ENCODE measurements around the gene MACROD1. TPM values are rescaled to one million over a fixed set of nuclear protein-coding genes. Genes with fewer than 3 reads are reported as not detected.

Gene MACROD1, protein sequence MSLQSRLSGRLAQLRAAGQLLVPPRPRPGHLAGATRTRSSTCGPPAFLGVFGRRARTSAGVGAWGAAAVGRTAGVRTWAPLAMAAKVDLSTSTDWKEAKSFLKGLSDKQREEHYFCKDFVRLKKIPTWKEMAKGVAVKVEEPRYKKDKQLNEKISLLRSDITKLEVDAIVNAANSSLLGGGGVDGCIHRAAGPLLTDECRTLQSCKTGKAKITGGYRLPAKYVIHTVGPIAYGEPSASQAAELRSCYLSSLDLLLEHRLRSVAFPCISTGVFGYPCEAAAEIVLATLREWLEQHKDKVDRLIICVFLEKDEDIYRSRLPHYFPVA
- total RNA-seq = 8.1 and 21.7 TPM in 2 replicates

DNA sequence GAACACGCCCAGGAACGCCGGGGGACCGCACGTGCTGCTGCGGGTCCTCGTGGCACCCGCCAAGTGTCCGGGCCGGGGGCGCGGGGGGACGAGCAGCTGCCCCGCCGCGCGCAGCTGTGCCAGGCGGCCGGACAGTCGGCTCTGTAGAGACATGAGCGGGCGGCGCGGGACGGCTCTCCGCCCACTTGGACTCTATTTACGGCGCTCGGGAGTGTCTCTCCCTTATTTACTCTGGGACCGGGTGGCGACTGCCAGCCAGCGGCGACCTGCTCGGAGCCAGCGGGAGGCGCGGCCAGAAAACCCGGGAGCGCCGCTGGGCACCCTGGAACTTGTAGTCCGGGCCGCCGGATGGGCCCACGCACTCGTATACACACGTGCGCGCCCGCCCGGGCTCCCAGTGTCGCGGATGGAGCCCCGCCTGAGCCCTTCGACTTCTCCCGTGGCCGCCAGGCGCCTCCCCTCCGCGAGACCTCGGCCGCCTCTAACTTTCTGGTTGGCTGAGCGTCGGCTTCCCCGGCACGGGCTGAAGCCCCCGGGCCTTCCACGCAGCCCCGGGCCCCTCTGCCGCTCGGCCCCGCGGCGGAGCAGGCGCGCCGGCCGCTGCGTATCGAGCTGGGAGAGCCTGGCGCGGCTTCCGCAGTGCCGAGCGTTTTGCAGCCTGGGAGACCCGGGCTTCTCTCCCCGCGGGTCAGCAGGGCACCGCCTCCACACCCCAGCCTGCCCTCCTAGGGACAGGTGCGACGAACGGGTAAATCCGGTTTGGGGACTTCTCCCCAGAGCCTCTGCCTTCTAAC, at the start of gene MACROD1:
MACROD1 (minus strand) TSS at position 272 of the 794 bp plus-strand sequence; CDS start at position 153, 119 bp downstream.

DNA sequence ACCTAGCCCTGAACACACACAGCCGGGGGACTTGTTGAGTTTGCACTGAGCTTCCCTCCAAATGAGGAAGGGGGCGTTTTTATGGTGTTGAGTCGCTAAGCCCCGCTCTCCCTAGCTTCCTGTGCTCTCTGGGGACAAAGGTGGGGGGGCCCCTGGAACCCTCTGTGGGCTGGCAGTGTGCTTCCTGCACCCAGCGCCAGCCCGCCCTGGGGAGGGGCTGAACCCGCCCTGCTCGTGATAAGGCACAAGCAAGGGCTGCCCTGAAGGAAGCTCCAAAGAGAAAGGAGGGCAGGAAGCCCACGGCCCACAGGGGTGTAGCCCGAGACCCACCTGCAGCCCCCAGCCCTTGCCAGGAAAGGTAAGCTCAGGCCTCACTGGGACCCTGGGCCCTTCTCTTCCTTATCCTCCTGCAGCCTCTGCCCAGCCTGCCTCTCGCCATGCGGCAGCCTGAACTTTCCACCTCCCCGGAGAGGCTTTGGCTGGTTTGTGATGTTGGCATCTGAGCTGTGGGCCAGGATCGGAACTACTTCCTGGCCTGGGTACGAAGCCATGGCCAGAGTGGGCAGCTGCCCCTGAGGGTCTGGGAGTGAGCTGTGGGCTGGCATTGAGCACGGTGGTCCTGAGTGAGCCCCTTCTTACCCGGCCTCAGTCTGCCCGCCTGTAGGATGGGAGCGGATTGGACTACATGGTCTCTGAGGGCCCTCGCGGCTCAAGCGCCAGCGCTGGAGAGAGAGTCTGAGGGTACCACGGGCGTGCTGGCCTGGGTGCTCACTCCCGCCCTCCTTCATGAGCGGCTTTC, 40.7 kb upstream of the MACROD1 start, which contains the start of gene FERMT3:
FERMT3 (plus strand) TSS at position 265 of the 799 bp plus-strand sequence. CDS start 644 bp downstream, outside the sequence.

DNA sequence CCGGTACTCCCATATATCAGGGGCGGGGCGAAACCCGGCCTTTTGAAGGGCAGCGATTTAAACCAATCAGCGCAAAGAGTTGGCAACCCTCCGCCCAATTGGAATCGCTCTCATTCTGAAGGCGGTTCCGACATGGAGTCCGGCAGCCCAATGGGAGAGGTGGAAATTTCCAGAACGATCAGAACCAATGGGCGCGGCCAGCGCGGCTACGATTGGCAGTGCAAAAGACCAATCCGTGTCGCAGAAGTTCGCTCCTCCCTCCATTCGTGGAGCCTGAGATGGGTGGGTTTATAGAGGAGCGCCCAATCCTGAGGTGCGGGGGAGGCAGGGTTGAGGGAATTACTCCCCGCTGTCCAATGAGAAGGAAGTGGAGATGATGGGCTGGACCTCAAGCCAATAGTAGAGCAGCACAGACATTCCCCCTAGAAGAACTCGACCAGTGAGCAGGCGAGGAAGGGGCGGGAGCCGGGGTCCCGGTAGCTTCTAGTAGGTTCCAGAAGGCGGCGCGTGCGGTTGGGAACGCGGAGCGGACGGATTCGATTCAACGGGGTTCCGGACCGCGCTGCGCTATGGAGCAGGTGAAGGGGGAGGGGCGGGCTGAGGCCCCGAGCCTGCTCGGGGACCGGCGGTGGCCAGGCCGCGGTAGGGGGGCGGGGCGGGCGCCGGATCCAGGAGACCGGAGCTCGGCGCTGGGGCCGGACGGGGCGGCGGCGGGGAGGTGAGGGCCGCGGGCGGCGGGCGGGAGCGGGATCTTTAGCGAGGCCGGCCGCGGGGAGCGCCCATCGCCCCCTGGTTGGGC, 20.0 kb upstream of the MACROD1 start, which contains the start of gene STIP1:
STIP1 (plus strand) TSS at position 479 of the 799 bp plus-strand sequence; CDS start at position 570, 91 bp downstream.

DNA sequence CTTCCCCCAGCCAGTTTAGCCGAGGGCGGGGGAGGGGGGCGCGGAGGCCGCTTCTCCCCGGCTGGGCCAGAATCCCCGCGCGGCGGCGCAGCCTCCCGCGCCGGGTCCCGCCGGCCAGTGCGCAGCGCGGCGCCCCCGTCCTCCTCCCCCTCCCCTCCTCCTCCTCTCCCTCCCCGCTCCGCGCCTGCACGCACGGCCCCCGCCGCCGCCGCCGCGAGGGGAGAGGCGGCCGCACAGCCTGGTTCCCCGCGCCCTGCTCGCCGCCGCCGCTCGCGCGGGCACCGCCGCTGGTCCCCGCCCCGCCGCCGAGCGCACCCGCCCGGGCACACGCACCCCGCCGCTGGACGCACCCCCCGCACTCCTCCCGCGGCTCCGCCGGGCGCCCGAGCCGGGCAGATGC, 130.3 kb downstream of the MACROD1 start, which contains the start of gene FLRT1:
FLRT1 (plus strand) TSS at position 356 of the 400 bp plus-strand sequence. CDS start 80,337 bp downstream, outside the sequence.

DNA sequence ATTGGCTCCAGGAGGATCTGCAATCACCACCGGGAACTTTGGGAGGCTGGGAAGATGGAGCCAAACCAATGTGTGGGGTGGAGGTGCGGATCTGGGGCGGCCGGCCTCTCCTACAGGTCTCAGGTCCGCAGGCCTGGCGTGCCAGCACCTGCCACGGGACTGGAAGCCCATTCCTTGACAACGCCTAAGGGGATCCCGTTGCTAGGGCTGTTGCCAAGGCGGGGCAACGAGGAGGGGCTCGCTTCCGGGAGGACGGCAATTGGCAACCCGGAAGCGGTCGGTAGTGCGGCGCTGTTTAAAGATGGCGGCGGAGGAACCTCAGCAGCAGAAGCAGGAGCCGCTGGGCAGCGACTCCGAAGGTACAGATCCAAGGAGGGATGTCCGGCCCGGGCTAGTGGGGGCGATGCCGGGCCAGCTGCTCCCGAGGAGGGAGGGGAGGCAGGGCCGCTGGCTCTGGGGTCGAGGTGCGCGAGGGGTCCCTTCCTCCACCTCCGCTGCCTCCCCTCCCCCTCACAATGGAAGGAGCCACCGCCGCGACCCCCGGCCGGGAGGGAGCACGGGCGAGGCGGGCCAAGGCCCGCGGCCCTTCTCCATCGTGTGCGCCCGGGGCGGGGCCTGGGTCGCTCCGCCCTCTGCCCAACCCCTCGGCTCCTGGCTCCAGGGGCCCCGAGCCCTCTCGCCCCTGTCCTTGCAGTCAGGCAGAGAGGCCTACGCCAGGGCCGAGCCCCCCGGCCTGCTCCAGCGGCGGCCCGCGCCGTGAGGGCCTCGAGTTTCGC, 179.6 kb downstream of the MACROD1 start, which contains the start of gene OTUB1:
OTUB1 (plus strand) TSS at position 283 of the 776 bp plus-strand sequence; CDS start at position 302, 19 bp downstream.

DNA sequence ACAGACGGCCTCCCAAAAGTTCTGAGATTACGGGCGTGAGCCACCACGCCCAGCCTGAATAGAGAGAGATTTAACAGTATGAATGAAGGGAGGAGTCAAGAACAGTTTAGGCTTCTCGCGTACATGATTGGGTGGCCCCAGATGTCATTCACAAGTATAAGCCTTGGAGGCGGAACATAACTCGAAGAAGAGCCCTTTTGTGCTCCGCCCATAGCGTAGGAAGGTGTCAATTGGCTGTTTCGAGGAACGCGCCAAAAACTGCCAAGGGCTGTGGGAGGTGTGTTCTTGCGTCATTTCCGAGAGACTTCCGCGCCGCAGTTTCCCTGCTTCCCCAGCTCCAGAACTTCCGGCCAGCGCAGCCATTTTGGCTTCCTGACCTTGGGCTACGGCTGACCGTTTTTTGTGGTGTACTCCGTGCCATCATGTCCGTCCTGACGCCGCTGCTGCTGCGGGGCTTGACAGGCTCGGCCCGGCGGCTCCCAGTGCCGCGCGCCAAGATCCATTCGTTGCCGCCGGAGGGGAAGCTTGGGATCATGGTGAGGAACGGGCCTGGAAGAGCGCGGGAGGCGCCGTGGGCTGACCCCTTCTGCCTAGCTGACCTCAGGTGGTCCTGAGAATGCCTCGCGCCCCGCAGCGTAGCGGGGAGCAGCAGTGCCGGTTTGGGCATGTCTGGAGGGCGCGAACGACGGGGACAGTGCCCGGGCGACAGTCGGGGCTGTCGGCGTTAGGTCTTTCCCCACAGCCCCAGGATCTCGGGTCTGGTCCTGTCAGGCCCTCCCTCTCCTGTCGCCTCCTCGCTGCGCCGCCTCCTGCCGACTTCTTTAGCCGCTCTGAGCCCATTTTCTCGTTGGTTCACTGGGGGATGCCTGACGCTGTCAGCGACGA, 191.4 kb downstream of the MACROD1 start, which contains the start of gene COX8A:
COX8A (plus strand) TSS at position 362 of the 885 bp plus-strand sequence; CDS start at position 423, 61 bp downstream.

Other genes starting within 250 kb of the MACROD1 start
- 1.3 and 1.7 TPM in 2 replicates for gene RCOR2, start 248.9 kb downstream of the MACROD1 start, total RNA-seq
- gene NAA40, start 227.1 kb downstream of the MACROD1 start, total RNA-seq = 5.9 and 10.9 TPM in 2 replicates
- gene COX8A, start 191.5 kb downstream of the MACROD1 start, total RNA-seq = 283 and 342 TPM in 2 replicates
- 47.6 and 92.2 TPM in 2 replicates for gene OTUB1, start 179.7 kb downstream of the MACROD1 start, total RNA-seq
- not detected in 2 replicates for gene FLRT1, start 130.2 kb downstream of the MACROD1 start, total RNA-seq
- 125 and 414 TPM in 2 replicates for gene STIP1, start 20.1 kb upstream of the MACROD1 start, total RNA-seq
- gene FERMT3, start 40.6 kb upstream of the MACROD1 start, total RNA-seq = 6.7 and 9.6 TPM in 2 replicates
- gene TRPT1, start 60.1 kb upstream of the MACROD1 start, total RNA-seq = 37.0 and 48.2 TPM in 2 replicates
- gene NUDT22, start 60.2 kb upstream of the MACROD1 start, total RNA-seq = 61.7 and 73.2 TPM in 2 replicates
- gene DNAJC4, start 64.4 kb upstream of the MACROD1 start, total RNA-seq = 8.5 and 9.2 TPM in 2 replicates
- gene VEGFB, start 68.5 kb upstream of the MACROD1 start, total RNA-seq = 14.6 and 17.2 TPM in 2 replicates
- 86.8 and 87.4 TPM in 2 replicates for gene FKBP2, start 75.0 kb upstream of the MACROD1 start, total RNA-seq
- gene PPP1R14B, start 80.8 kb upstream of the MACROD1 start, total RNA-seq = 191 and 431 TPM in 2 replicates
- 33.0 and 75.5 TPM in 2 replicates for gene PLCB3, start 85.4 kb upstream of the MACROD1 start, total RNA-seq
- gene BAD, start 118.6 kb upstream of the MACROD1 start, total RNA-seq = 41.0 and 51.0 TPM in 2 replicates
- gene GPR137, start 119.7 kb upstream of the MACROD1 start, total RNA-seq = 7.7 and 8.2 TPM in 2 replicates
- not detected in 2 replicates for gene KCNK4, start 125.2 kb upstream of the MACROD1 start, total RNA-seq
- gene CATSPERZ, start 134.2 kb upstream of the MACROD1 start, total RNA-seq = 0.28 TPM in 1 of 2 replicates, not detected in the other
- gene ESRRA, start 139.4 kb upstream of the MACROD1 start, total RNA-seq = 31.9 and 36.4 TPM in 2 replicates
- gene TRMT112, start 151.4 kb upstream of the MACROD1 start, total RNA-seq = 260 and 325 TPM in 2 replicates
- gene PRDX5, start 152.0 kb upstream of the MACROD1 start, total RNA-seq = 261 and 263 TPM in 2 replicates
- 1.2 and 2.3 TPM in 2 replicates for gene CCDC88B, start 174.1 kb upstream of the MACROD1 start, total RNA-seq
- 29.0 and 61.3 TPM in 2 replicates for gene RPS6KA4, start 193.0 kb upstream of the MACROD1 start, total RNA-seq